Body of pancreas (tissue), 4 donors: ENCODE data around the gene ZNF423.

Experiments
- POLR2A ChIP-seq, 3 donors: fragments of 450-650 bp; IDR thresholded peaks; one replicate each; pipeline ENCODE4 v1.6.1; 2016; ENCODE audit warnings: antibody characterized with exemption in 3 of 3, mild to moderate bottlenecking in 2 of 3
- TF ChIP-seq, protein P1 (sequence below), 7 experiments: fragments of 450-650 bp in 4 of 7; fragments of 200-600 bp in 3 of 7; sonication (generic) in 3 of 7; IDR thresholded peaks; one replicate each; pipeline ENCODE4 v1.5.1; 2016 to 2019; ENCODE audit warnings: antibody characterized with exemption in 7 of 7

DNA sequence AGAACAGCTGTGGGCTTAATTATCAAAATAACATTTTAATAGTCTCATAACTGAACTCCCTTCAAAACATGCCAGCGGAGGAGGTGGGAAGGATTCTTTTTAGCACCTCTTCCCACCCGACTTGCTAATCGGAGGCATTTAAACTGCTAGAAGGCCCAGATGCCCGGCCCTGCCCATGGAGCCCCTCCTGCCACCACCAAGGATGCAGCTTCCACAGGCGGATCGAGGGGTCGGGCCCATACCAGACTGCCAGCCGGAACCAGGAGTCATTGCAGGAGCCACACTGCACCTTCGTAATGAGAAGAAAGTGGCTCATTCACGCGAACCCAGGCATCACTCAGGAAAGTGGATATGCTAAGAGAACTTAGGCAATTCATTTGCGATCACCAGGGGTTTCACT, 281.1 kb downstream of the ZNF423 start:
- no peak for TF ChIP-seq POLR2A (IDR thresholded peaks at IDR 0.05)
- TF ChIP-seq, protein P1, sequence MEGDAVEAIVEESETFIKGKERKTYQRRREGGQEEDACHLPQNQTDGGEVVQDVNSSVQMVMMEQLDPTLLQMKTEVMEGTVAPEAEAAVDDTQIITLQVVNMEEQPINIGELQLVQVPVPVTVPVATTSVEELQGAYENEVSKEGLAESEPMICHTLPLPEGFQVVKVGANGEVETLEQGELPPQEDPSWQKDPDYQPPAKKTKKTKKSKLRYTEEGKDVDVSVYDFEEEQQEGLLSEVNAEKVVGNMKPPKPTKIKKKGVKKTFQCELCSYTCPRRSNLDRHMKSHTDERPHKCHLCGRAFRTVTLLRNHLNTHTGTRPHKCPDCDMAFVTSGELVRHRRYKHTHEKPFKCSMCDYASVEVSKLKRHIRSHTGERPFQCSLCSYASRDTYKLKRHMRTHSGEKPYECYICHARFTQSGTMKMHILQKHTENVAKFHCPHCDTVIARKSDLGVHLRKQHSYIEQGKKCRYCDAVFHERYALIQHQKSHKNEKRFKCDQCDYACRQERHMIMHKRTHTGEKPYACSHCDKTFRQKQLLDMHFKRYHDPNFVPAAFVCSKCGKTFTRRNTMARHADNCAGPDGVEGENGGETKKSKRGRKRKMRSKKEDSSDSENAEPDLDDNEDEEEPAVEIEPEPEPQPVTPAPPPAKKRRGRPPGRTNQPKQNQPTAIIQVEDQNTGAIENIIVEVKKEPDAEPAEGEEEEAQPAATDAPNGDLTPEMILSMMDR (IDR thresholded peaks at IDR 0.05): no peak
